GM18858 (cell line): Measurements from ENCODE around the gene TACC2.

Experiments used
- ATAC-seq: cut with Tn5 transposase; IDR thresholded peaks from one replicate; pipeline ENCODE4 v1.9.1; 2021; ENCODE audit not compliant: unreplicated experiment

Gene TACC2

DNA sequence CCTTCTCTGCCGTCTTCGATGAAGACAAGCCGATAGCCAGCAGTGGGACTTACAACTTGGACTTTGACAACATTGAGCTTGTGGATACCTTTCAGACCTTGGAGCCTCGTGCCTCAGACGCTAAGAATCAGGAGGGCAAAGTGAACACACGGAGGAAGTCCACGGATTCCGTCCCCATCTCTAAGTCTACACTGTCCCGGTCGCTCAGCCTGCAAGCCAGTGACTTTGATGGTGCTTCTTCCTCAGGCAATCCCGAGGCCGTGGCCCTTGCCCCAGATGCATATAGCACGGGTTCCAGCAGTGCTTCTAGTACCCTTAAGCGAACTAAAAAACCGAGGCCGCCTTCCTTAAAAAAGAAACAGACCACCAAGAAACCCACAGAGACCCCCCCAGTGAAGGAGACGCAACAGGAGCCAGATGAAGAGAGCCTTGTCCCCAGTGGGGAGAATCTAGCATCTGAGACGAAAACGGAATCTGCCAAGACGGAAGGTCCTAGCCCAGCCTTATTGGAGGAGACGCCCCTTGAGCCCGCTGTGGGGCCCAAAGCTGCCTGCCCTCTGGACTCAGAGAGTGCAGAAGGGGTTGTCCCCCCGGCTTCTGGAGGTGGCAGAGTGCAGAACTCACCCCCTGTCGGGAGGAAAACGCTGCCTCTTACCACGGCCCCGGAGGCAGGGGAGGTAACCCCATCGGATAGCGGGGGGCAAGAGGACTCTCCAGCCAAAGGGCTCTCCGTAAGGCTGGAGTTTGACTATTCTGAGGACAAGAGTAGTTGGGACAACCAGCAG is 221.7 kb downstream of the TACC2 start:
- ATAC-seq: no peak

DNA sequence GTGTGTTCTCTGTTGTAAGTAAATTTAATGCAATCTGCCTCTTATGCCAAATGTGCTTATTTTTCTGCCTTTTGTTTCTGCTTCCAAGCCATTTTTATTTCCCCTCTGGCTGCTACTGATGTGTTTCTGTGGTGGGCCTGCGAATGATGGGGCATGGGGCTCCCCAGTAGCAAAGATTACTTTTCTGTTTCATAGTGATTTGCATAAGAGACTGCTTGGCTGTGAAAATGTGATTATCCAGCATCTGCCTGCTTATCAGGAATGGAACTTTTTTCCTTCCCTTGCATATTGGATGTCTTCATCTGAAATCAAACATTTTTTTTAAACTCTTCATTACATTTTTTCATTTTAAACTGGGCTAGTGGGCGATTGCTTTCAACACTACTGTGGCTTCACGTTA is 224.4 kb downstream of the TACC2 start:
- no peak for ATAC-seq

DNA sequence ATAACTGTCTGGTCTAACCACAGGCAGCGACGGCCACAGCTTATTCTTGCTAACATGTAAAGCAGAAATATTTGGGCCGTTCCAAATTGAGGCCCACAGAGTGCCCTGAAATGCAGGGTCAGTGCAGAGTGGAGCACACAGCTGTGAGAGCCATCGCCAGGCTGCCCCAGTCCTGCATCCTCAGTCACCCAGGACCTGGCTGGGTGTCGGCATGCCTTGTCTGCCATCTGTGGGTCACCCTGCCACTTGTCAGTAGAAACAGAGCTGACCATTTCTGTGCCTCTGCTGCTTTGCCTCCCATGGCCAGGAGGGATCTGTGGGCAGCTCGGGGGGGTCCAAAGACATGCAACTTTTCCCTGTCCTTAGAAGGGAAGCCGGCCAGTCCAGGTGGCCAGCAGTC is 224.8 kb downstream of the TACC2 start:
- ATAC-seq: no peak

DNA sequence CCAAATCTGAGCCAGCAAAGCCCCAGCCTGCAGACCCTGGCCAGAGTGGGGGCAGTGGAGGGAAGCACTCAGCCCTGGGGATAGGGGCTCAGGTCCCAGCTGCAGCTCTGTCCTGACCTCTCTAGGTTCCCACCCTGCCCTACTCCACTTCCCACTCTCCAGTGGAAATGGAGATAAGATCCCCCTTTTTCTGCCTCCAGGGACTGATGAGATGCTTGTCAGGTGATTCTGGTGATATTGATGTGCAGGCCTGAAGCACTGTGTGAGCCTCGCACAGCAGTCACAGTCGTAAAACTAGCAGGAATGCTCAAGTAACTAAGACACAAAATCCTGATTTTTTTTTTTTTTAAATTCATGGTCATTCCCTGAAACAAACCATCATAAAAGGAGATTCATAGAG is 227.1 kb downstream of the TACC2 start:
- no peak for ATAC-seq

DNA sequence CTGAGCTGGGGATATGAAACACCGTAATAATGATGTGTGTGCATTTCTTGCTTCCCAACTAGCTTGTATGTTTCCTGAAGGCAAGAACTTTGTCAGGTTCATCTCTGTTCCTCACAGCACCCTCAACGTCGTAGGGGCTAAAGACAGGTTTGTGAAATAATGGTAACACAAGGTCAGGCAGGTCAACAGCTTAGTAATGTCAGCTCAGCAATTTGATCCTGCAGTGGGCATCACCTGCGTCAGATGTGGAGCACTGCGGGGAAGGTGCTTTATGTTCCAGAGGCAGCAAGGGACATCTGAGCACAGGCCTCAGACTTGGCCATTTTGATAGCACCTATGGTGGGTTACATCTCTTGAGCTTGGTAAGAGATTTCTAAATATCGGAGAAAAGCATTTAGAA is 230.4 kb downstream of the TACC2 start:
- ATAC-seq: no peak

DNA sequence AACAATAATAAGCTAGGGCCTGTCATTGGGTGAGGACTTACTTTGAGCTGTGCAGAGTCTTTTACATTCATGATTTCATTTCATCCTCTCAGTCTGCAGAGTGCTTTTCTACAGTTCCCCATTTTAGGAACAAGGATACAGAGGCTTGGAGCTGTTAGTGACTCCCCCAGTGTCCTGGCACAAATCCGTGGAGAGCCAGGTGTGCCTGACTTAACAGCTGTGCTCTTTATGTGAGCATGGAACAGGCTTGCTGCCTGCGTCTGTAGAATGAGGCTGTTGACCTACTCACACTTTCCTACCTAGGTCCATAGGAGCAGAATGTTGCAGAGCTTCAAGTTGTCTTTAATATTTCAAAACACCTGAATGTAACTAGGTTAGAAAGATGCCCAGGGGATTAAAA is 231.8 kb downstream of the TACC2 start:
- ATAC-seq: no peak

DNA sequence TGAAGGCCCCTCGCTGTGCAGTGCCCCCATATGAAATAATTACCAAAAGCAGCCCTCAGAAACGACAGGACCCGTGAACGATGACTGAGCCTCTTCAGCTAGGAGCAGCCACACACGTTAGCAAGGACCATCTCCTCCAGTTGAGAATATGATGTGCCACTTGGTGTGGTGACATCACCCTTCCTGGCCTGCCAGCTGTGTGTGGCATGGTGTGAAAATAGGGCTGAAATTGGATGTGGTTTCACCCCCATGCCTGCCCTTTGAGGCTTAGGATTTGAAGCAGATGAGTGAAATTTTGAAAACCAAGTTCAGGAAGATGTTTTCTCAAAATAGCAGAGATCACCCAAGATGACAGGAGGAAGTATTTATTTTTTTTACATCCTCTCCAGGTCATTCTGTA is 233.0 kb downstream of the TACC2 start:
- ATAC-seq: no peak

DNA sequence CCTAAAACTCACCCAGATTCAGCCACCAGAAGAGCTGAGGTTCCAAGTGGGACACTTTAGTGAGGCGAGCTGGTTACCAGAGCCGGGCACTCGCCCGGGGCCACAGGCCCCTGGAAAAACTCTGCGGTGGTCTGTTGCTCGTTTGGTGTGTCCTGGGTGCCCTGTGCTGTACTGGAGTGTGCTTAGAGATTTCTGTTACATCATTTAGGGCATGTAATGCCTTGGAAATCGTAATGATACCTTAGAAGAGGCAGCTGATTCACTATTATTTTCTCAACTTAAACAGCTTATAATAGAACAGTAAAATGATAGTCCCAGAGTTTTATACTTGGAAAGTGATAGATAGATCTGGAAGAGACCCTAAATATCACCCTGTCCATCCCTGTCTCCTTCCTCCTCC is 233.7 kb downstream of the TACC2 start:
- ATAC-seq: no peak

DNA sequence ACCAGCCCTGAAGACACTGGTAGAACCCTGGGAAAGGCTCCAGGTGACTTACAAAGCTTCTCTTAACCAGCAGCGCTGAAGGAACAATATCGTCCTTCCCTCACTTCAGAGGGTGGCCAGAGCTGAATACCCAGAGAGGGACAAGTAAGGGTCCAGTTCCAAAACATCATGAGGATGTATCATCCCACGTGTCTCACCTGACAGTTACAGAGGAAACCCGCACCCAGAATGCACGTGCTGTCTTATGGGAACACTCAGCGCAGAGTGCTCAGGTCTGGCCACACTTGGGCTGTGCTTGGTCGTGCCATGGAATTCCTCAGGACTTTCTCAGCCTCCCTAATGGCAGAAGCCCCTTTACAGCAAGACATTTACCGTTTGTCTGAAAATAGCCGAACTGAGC is 235.2 kb downstream of the TACC2 start:
- ATAC-seq: no peak

DNA sequence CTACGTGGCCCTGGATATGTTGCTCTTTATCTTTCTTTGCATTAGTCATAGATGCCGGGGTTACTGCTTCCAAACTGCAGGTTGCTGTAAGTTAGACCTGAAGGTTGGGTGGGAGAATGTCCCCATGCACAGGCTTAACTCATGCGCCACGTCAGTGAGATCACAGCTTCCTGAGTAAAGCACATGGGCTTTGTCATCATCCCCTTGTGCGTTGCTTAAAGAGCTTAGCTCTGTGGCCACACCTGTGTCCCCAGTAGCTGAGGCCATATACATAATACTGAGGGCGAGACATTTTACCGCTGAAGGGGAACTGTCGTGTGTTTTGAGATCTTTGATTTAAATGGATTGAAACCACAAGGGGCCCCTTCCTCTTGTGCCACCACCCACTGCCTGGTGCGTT is 236.4 kb downstream of the TACC2 start:
- ATAC-seq: no peak

DNA sequence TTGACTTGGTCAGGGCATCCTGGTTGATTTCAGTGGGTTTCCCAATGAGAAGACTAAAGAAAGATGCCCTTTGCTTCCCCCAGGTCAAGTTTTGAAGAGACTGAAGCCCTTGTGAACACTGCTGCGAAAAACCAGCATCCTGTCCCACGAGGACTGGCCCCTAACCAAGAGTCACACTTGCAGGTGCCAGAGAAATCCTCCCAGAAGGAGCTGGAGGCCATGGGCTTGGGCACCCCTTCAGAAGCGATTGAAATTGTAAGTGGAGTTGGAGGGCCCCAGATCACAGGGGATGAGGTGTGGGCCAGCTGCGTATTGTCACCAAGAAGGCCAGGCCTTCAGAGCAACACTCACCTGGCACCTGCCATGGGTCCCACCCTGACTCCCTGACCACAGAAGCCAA is 238.8 kb downstream of the TACC2 start:
- ATAC-seq: no peak

DNA sequence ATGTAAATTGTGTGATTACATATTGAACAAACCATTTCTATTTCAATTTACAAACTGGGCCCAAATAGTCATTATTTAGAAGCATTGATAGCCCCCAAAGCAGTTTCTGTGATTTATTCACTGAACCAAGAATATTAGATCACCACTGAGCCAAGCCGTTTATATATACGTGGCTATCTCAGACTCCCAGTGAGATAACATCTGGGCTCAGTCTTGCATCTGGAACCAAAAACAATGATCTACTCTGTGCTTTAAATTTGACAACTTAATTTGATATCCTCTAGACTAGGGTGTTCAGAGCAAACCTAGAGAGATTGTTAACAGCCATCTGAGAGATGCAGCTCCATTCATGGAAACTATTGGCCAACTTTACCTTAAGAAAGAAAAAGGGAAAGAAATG is 240.7 kb downstream of the TACC2 start:
- no peak for ATAC-seq

DNA sequence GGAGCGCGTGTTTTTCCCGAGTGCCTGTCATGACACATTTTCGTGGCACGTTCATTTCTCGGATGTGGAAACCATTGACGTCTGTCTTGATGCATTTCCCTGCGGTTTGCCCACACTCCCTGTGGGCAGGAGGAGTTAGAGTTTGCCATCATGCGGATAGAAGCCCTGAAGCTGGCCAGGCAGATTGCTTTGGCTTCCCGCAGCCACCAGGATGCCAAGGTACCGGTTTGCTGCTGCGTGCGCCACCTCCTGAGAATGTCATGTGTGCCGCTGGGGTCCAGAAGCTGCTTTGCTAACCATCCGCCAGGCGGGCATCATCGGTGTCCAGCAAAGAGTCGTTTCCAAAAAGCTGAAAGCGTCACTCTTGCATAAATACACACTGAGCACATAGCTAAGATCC is 241.3 kb downstream of the TACC2 start:
- ATAC-seq: no peak

DNA sequence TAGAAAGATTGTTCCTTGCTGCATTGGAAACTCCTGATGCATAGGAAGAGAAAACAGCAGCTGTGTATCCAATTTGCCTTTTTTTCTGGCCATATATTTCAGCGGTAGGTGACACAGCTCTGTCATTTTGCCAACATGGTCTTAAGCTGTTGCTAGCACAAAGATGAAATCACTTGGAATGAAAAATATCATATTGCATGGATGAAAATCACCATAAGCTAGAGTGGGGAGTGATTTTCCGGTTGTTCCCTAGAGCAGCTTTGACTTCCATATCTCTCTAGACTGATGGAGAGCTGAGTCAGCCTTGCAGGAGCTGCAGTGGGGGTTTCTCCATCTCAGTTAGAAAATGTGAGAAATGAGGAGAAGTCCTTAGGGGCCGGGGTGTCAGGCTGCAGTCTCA is 243.8 kb downstream of the TACC2 start:
- ATAC-seq: no peak

DNA sequence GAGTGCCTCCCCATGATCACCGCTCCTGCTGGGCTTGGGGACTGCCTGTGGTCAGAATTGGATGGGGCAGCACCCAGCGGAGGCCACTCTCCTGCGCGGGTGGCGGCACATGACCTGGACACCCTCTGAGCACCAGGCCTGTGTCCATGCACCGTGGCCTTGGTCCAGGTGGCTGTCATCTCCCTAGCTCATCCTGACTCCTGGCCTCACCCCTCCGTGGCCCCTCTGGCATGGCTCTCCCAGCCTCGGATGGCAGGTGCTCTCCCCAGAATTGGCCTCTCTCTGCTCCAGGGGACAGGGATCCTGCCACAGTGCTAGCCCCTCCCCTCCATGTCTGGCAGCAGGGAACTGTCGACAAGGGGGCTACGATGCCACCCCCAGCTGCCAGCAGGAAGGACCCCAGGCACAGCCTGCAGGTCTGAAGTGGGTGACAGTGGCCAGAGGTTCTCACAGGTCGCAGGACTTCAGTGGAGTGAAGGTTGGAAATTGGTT is 244.9 kb downstream of the TACC2 start:
- ATAC-seq: no peak

DNA sequence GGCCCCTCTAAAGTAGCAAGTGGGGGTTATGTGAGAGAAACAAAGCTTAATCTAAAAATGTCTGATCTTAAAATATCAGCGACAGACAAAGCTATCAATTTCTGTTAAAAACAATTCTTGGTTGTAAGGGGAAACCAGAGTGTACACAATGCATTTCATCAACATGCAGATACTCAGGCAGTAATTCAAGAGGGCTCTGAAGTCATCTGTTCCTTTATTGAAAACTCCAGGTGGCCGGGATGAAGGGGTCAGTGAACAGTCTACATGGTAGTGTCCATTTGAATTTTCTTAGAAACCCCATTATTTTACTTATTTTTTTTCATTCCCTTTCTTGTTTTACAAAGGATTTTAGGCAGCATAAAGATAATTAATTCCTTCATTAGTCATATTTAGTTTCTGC is 245.5 kb downstream of the TACC2 start:
- no peak for ATAC-seq

DNA sequence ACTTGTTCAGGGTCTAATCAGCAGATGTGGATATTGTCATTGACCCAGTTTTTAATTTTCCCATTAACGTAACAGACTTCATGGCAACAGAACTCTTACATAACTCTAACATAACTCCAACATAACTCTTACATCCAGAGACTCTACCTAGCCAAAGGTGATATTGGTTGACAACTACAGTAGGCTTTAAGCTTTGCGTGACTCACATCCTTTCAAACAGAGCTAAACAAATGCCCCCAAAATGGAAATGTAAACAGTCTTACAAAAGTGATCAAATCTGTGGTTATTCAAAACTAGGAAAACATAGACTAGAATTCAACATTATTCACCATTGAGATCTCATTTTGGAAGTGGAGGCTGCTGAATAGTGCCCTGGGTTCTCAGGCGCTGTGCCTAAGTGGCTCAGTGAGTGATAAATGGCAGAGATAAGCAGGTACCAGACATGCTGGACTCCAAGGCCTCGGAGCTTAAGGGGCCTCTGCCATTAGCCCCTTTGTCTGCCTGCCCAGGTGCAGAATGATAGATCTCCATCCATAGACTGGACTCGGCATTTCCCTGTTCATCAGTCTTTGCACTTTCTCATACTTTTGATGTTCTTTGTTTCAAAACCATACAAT is 247.8 kb downstream of the TACC2 start:
- no peak for ATAC-seq

DNA sequence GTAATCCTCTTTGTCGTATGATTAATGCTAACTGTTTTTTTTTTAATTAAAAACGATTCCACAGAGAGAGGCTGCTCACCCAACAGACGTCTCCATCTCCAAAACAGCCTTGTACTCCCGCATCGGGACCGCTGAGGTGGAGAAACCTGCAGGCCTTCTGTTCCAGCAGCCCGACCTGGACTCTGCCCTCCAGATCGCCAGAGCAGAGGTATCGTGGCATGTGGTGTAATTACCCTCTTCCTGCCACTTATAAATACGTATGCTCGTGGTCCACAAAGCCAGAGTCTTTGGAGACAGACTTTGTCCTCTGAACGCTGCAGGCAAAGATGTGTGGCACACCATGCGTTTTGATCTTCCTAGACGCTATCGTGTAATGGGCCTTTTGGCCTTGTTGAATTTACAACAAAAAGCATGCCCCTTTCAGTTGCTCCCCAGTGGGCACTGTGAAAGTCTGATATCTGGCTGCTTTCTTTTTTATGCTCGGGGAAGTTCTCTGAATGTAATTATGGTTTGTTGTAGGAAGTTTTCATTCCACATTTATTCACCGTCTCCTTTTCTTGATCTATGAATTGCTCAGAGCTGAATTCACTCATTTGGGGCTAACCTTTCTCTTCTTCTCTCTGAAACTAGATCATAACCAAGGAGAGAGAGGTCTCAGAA is 248.5 kb downstream of the TACC2 start:
- ATAC-seq: no peak

DNA sequence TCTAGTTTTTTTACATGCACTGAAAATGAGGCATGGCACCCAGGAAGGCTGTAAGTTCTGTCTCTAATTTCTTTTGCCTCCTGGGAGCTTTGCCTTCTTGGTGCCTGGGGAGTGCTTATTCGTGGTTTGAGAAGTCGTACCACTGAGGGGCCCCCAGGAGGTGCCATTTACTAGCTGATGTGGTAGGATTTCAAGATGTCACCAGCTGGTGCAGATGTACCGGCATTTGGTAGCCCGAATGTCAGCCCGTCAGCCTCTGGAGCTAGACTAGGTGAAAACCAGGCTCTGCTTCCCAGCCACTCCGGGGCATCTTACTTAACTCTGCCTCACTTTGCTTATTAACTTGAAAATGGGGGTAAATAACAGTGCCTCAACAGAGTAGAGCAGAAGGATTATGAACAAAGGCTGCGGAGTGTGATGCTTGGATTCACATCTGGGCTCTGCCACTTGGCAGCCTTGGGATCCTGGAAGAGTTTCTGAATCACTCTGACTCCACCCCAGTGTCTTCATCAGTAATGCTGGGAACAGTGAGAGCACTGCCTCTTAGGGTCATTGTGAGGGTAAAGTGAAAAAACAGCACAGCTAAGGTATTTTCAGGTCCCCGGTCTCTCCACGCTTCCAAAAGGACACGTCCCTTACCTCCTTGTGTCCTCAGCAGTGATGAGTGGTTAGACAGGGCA is 250.8 kb downstream of the TACC2 start:
- ATAC-seq: no peak

DNA sequence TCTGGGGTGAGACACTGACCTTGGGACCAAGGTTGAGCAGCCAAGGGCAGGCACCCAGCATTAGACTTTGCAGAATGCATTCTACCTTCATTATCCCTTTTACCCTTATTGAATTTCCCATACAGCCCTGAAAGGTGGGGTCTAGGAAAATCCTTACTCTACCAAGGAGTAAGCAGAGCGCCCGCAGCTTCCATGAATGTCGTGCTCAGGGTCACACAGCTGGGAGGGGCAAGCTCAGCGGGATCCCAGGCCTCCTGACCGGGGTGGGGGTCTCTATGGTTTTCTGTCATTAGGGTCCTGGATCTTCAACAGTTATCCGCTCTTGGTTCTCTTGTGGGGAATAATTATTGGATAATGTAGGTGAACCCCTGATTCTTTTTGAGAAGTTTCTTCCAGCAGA is 251.4 kb downstream of the TACC2 start:
- ATAC-seq: no peak

DNA sequence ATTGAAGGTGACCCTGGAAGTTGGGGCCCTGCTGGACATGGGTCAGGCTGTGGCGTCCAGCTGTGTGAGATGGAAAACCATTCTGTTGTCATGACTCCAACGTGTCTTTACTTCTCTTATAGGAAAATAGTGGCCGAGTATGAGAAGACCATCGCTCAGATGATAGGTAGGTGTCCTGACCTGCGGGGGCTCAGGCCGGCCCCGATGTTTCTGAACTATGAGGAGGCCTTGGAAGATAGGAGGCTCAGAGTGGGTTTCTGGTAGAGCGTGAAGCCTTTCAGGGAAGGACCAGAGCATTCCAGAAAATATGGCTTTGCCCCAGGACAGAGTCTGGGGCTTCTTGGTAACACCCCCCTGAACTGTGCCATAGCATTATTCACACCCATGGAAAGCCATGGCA is 252.9 kb downstream of the TACC2 start:
- ATAC-seq: no peak

DNA sequence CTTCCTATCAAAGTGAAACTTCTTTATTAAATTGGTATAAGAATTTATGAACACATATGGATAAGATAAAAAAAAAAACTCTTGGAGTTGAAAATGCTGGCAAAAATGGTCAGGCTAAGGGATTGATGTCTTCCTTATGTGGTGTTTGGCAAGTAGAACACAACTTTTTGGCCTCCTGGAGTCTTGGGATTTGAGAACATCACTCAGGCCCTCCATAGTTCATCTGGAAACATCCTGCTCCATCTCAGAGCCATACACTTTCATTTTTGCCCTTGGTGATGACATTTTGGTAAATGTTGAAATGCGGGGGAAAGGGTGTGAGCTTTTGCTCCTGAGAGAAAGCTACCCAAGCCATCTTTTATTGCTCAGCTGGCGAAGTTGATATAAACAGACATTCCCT is 254.6 kb downstream of the TACC2 start:
- no peak for ATAC-seq
